Fibroblast of skin of abdomen (primary cell): ENCODE results near the gene DIO3.
"Not testable (repeated sequence)": the region's sequence is repeated elsewhere in the genome, so short reads cannot be mapped to it uniquely, and the experiment has no call there.

Experiments used
- DNase-seq: peaks from one replicate; pipeline ENCODE4 v3.0.0-alpha.2; 2013

Gene DIO3

DNA sequence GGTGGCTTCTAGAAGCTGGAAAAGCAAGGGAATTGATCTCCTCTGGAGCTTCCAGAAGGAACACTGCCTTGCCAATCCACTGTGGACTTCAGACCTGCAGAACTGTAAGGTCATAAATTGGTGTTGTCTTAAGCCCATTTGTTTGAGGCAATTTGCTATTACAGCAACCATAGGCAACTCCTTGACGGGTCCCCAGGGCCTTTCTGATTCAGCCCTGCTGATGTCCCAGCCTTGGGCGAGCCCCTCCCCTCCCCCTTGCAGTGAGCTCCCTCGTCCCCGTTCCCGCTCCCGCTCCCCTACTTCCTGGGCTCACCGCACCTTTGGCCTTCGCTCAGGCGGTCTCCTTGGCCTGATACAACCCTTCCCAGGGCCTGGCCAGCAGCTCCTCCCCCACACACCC lies 18.9 kb upstream of the DIO3 start:
- DNase-seq, result no peak

DNA sequence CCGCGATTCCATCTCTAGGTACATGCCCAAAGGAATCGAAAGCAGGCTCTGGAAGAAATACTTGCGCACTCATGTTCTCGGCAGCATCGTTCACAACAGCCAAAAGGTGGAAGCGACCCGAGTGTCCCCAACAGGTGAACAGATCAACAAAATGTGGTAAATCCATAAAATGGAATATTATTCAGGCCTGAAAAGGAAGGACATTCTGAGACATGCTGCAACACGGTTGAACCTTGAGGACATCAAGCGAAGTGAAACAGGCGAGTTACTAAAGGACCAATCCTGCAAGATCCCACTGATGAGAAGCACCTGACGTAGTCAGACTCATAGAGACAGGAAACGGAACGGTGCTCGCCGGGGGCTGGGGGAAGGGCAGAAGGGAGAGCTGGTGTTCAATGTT lies 17.5 kb upstream of the DIO3 start:
- DNase-seq, result no peak

DNA sequence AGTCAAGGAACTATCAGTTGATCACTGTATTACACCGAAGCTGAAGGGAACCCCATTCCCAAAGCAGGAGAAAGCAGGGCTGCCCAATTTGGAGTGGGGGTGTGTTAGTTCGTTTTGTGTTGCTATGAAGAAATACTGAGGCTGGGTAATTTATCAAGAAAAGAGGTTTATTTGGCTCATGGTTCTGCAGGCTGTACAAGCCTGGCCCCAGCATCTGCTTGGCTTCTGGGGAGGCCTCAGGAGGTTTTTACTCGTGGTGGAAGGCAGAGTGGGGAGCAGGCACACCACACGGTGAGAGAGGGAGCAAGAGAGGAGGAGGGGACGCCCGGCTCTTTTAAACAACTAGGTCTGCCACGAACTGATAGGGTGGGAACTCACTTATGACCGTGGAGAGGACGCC lies 16.7 kb upstream of the DIO3 start:
- no peak for DNase-seq

DNA sequence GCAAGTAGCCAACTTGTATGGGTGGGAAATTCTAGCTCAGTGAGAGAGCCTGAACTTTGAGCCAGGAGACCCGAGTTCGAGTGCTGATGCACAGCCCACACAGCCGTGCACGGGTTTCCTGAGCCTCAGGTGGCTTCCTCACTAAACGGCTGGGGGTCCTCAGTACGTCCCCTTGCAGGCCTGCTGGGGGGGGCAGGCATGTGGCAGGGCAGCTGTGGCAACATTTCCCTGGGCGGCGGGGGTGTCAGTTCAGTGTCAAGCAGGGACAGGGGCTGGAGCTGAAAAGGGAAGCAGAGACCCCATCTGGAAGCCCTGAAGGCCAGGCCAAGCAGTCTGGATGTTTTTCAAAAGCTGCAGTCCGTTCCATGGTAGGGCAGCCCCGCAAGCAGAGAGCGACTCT lies 14.6 kb upstream of the DIO3 start:
- DNase-seq, result no peak

DNA sequence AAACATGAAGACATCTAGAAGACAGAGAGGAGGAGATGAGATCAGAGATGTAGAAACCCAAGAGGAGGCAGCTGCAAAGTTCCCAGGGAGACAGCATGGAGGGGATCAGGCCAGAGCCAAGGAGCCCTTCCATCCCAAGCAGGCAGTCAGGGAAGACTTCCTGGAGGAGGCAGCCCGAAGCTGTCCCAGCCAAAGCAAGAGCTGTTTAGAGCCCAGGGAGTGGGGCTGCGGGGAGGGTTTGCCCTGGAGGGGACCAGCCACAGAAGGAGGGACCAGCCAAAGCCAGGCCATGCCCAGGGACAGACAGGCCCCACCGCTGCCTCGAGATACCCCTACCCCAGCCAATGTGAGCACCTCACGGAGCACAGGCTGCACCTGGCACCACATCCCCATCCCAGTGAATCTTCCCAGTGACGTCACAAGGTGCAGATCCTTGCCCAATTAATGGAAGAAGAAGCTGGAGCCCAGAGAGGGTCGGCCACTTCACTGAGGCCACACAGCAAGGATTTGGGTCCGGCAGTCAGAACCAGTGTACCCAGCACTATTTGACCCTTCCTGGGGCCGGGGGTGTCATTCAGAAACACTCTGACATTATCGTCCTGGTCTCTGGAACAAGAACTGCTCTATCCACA lies 14.1 kb upstream of the DIO3 start:
- DNase-seq, result no peak

DNA sequence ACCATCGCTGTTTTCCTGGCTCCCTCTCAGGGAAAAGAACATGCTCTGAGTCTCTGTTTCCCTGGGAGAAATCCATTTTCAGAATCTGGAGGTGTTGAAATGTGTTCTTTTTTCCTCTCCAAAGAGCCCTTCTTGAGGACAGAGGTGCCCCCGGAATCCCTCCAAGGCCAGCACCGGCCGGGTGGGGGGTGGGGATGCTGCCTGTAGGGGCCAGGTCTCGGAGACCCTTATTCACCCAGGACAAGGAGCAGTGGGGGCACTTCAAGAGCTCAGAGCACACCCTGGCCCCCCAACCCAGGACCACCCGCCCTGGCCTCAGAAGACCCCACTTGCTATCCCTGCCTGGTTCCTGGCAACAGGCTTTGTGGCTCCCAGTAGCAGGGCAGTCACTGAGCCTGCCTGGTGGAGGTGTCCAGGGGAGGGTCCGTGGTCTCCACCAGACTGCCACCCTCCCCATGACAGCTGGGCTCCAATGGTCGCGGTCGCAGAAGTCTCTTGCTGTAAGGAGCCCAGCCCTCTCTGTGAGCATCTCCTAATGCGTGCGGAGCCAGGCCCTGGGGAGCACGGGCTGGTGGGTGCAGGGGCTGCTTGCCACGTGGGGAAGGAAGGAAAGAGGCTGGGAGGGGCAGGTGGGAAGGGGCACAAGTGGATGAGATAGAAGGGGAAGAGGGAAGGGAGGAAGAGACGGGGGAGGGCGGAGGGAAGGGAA lies 13.2 kb upstream of the DIO3 start:
- no peak for DNase-seq

DNA sequence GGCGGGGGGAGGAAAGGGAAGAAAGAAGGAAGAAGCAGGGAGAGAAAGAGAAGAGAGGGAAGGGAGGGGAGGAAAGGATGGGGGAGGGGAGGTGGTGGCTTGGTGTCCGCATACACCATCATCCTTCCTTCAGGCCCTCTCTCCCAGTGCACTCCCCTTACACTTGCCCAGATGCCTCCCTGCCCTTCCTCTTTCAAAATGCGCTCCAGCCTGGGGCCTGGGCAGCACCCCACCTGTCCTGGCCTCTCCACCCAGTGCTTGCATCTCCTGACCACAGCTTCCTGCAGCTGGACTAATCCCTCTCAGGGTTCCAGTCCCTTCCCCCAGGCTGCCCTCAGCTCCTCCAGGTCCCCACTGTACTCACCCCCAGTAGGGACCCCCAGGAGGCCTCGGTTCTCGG lies 12.6 kb upstream of the DIO3 start:
- DNase-seq, result no peak

DNA sequence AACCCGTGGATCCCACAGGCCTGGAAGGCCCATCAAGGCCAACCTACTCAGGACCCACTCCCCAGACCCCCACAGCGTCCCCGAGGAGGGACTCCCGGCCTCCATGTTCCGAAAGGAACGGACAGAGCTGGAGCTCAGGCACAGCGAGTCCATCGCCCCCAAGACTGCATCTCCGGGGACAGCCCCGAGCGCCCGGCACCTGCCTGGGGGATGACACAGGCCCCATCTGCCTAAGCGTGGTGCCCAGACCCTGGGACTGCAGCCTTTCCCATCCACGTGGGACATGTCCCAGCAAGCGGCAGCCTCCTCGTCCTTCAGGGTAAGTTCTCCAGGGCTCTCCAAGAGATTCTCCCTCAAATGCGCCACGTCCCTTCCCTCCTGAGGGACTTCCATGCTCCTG lies 12.1 kb upstream of the DIO3 start:
- DNase-seq, result no peak

DNA sequence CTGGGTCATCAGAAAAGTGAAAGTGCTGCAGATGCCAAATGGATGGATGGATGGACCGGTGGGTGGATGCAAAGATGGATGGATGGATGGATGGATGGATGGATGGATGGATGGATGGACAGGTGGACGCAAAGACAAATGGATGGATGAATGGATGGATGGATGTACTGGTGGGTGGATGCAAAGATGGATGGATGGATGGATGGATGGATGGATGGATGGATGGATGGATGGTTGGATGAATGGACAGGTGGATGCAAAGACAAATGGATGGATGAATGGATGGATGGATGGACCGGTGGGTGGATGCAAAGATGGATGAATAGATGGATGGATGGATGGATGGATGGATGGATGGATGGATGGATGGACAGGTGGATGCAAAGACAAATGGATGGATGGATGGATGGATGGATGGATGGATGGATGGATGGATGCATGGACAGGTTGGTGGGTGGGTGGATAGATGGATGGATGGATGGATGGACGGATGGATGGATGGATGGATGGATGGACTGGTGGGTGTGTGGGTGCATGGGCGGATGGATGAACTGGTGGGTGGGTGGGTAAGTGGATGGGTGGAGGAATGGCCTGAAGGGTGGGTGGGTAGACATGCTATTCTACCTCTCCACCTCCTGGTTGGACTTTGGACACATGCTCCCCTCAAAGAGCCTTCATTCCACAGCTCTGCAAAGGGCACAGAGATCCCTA lies 10.9 kb upstream of the DIO3 start:
- DNase-seq, result not testable (repeated sequence)

DNA sequence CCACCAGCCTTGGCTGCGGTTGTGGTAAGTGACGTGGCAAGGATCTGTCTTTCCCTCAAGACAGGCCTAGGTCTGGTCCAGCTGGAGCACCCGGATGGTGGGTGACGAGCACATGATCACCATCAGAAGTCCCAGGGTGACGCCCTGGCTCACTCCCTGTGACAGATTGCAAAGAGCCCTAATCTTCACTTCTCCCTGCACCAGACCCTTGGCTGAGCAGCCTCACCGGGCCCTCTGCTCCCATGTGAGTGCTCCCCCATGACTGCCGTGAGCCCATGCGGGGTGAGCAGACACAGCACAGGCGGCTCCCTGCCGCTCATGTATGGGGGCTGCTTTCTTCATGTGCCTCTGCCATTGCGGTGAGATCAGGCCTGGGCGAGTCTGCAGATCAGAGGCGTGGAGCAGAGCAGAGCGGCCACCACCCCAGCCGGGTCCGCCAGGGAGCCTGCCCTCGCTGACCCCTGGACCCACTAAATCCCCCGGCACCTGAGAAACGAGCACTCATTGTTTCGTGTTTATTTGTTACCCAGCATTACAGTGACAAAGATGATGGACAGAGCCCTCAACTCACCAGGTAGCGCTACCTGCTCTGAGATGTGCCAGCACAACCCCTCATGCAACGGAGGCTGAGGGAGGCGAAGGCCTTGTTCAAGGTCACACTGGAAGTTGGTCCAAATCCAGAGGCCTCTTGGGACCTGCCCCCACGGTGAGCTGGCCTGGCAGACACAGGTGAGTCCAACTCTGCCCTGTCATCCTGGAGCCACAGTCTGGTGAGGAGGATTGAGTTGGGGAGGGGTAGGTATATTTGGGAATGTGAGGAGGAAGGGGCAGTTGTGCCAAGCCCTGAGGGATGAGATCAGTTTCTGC lies 9.3 kb upstream of the DIO3 start:
- no peak for DNase-seq

DNA sequence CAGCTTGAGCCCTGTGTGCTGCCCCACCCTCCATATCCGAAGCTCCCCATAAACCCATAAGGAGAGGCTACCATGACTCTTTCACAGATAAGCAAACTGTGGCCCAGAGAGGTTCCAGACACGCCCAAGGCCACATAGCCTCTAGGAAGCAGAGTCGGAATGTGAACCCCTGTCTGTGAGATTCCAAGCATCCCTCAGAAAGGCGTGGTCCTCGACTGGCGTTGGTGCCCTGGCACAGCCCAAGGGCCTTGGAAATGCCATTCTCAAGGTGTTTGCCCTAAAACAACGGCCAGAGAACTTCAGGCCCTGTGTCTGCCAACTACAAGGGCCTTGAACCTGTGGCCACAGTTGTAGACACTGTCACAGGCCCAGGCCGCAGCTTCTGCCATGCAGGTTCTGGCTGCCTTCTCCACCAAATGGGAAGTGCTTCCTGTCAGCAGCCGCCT lies 8.5 kb upstream of the DIO3 start:
- DNase-seq, result no peak

DNA sequence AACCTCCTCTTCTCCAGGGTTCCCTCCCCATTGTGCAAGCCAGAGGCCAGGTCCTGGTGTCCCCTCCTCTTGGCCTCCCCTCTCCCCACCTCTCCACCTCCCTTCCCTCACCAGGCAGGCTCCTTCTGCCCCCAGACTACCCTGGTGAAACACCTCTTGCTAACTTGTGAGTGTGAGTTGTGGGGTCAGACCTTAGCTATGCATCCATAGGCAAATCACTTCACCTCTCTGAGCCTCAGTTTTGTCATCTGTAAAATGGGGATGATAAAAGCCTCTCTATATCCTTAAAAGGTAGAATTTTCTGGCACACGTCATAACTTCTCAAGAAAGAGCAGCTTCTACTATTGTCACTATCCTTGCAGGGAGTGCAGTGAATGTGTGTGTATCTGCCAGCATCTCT lies 7.9 kb upstream of the DIO3 start:
- no peak for DNase-seq

DNA sequence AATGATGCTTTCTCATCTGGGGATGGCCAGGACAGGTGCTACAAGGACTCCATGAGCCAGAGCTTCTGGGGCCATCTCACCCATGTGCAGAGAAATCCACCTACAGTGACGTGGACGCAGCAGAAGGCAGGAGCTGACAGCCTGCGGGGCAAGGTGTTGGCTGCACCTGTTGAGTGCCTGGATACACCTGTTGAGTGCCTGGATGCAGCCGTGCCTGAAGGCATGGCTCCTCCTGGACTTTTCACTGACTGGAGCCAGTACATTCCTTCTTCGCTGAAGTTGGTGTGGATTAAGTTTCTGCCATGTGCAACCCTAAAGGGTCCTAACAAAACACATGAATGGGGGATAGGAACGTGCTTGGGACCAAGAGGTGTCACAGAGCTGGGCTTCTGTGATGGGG lies 7.4 kb upstream of the DIO3 start:
- no peak for DNase-seq

DNA sequence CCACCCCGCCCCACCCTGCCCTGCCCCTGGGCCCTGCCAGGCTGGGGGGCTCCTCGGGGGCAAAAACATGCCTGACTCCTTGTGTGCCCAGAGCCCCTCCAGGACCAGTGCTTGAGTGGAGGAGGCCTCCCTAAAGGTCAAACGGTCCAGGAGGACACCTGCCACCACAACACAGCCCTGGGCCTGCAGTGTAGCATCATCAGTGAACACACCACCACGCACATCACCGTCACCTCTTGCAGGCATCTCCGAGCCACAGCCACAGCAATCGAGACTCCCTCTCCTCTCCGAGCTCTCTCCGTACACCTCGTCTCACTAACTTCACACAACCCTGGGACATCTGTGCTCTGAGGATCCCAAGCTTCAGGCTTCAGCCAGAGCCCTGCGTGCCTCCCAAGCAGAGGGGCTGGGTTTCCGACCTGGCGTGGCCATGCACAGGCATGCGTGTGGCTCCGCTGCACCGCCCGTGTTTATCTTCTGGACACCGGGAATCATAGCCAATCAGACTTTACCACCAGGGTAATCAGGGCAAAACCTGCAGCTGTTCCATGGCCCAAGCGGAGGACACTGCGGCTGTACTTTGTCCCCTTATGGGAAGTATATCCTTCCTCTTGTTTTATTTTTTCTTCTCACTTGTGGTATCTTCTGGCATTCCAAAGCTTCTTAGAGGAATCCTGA lies 6.2 kb upstream of the DIO3 start:
- DNase-seq, result no peak

DNA sequence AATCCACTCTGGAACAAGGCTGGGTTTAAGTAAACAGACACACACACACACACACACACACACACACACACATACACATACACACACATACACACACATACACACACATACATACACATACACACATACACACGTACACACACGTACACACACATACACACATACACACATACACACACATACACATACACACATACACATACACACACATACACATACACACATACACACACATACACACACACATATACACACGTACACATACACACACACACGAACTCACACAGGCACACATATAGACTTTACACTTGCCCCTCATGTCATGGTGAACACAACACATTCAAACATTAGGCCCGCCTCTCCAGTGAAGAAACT lies 5.6 kb upstream of the DIO3 start:
- not testable (repeated sequence) for DNase-seq

DNA sequence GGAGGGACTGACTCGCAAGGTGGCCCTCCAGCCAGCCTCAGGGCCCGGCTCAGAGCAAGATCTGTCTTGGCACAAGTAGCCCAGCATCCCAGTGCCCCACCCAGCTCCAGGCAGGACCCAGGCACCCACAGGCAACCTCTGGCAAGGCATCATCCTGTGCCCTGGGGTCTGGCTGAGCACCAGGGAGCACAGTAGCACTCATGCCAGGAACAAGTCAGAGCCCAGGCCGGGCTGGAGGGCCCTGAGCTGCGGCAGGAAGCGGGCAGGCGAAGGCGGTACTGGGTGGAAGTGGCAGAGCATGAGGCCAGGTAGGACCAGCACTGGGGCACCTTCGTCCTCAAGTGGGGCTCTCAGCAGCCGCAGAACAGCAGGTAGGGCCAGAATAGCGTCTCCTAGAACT lies 5.2 kb upstream of the DIO3 start:
- DNase-seq, result no peak

DNA sequence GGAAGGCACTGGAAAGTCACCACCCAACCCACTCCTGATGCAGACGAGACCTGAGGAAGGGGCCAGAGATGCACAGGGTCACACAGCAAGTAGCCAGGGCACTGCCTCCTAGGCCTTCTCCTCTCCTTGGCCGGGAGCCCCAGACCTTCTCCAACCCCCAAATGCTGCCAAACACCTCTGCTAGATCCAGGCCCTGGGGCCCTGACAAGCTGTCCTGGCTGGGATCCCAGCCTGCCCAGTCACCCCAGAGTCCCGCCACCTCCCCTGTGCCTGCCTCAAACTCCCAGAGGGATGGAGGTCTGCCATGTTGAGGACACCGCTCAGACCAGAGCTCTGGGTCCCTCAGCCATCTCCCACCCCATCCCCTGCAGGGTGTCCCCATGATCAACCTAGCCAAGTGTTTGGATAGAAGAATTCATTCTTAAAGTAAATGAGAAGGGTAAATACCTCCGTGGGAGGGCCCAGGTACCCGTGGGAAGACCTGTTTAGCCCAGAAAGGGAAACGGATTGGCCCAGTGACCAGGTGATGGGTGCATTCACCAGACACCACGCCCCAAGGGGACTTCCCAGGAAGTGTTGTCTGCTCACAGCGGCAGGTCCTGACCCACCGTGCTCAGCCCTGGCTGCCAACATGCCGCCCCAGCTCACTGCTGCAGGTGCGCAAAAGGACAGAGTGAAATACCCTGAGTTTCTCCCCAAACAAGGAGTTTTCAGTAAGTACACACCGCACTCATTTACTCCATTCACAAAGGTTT lies 4.6 kb upstream of the DIO3 start:
- DNase-seq, result no peak

DNA sequence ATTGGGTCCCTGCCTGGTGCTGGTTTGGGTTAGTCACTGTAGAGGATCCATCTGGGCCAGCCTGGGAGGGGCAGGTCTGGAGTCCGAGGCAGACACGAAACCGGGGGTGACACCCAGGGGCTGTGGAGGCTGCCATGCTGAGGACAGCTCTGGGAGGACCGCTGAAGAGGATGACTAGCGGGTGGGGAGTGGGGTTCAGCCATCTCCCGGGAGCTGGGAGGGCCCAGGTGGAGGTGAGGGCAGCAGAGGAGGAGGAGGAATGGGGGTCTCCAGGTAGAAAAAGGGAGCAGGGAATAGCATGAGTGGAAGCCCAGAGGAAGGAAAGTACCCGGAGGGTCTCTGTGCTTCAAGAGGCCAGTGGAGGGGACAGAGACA lies 4.0 kb upstream of the DIO3 start:
- no peak for DNase-seq

DNA sequence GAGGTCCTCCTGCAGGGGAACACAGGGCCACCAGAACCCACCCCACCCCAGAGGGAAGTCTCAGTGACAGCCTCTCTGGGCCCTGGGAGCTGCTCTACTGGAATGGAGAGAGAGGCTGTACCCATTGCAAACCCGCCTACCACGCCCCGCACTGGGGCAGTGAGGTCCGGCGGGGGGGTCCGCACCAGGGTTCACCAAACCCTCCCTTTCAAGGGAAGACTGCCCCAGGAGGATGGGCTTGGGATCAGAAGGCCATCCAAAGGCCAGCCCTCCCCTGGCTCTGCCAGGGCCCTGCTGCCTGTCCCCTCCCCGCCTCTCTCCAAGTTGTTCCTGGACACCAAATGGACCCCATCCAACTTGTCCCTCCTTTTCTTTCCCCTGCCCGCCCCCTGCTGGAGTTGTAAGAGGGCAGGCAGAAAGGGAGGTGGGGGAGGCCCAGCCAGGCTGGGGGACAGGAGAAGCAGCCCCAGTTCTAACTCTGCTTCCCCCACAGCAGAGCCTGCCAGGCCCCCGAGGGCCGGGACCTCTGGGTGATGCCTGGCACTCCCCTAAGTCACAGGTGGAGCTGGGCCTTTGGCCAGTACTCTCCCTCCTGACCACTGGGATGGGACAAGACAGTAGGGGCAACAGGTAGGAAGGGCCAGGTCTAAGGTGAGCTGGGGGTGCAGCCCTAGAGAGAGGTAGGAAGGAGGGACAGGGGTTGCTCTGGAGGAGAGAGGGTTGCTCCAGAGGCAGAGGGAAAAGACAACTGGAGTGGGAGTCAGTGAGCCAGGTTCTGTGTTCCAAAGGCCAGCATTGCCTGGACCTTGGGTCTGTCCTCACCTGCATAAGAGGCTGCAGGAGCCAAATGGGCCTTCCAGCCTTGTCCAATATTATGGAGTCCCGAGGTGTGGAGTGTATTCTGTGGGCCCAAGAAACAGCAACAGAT lies 3.2 kb upstream of the DIO3 start:
- DNase-seq, result no peak

DNA sequence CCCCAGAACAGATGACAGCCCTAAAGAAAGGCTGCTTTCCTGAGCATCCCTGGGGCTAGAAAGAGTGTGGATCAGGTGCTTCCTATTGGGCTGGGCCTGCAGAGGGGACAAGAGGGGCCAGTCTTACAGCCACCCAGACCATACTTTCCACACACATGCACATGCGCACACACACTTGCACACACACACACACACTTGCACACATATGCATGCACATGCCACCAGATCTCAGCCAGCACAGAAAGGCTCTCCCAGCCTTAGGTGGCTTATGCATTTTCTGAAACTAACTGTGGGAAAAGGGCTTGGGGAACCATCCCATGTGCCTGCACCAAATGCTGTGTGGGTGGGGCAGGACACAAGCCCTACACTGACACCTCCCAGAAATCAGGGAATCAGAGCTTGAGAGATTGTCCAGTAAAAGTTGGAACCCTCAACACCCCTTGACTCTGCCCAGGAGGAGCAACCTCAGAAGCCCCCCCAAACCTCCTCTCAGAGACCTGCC lies 2.5 kb upstream of the DIO3 start:
- DNase-seq, result no peak

DNA sequence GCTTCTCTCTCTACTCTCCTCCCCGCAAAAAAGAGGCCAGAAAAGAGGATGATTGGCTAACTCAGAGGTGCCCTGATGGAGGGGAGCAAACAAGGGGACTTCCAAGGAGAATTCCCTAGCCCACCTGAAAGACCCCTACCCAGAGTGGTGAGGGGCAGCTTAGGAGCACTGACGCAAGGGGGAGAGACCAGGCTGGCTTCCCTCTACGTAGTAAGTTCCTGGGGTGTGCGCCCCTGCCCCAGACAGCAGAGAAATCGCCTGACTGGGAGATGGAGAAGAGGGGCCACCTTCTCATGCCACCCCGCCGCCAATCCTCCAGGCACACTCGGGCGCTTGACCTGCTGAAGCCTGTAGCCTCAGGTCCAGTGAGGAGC lies 2.1 kb upstream of the DIO3 start:
- no peak for DNase-seq
